Measurements from ENCODE around the gene SP6.

The SP6 gene

DNA sequence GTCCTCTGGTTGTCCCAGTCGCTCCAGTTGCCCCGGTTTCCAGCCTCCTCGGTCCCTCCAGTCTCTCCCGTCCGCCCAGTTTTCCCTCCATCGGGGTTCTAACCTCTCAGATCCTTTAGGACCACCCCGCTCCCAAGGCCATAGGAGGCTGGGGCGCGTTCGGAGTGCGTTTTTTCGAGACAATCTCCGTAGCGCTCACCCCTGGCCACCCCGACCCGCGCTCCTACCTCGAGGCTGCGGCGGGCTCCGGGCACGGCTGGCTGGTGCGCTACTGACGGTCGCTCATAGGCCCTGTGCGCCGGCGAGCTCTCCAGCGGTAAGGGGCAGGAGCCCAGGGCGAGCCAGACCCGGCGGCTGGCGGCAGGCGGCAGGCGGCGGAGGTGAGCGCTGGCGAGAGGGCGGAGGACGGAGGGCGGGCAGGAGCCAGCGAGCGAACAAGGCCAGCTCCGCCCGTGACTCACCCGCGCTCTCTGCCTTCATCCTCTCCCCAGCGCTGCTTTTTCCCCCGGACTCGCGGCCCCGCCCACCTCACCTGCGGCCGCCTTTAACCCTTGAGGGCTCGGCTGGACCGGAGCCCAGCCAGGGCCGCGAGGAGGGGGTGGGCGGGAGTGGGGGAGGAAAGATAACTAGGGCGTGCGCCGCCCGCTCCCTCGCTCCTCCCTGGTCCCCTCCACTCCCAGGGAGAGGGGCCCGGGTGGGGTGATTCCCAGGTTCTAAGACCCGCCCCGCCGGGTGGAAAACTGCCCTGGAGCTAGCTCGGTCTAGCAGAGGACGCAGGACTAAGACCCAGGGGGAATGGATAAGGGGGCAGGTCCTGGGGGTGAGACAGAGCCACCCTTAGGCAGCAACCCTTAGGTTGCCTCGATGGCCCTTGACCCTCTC, at the start of gene SP6:
SP6 (minus strand) TSS at position 472 of the 882 bp plus-strand sequence. CDS start 2,734 bp downstream, outside the sequence.
- H3K27ac ChIP-seq, result peak within 1 kb of the TSS; percentile 39; the same call in 1 of the 2 replicates
- TF ChIP-seq CTCF (IDR thresholded peaks at IDR 0.05) (peak; percentile 53), ZFX (IDR thresholded peaks at IDR 0.05; ENCODE audit: borderline replicate concordance) (no peak)

- no peak overlapping the region for H3K27ac ChIP-seq
- TF ChIP-seq ZFX (IDR thresholded peaks at IDR 0.05; ENCODE audit: borderline replicate concordance) (no peak), CTCF (IDR thresholded peaks at IDR 0.05) (no peak)
Measured at GRCh38 chr17:47899643-47900042, 48.7 kb upstream of the SP6 start.

GRCh38 chr17:47898241-47898640, 47.3 kb upstream of the SP6 start:
- no peak overlapping the region for H3K27ac ChIP-seq
- TF ChIP-seq CTCF (IDR thresholded peaks at IDR 0.05) (no peak), ZFX (IDR thresholded peaks at IDR 0.05; ENCODE audit: borderline replicate concordance) (no peak)

DNA sequence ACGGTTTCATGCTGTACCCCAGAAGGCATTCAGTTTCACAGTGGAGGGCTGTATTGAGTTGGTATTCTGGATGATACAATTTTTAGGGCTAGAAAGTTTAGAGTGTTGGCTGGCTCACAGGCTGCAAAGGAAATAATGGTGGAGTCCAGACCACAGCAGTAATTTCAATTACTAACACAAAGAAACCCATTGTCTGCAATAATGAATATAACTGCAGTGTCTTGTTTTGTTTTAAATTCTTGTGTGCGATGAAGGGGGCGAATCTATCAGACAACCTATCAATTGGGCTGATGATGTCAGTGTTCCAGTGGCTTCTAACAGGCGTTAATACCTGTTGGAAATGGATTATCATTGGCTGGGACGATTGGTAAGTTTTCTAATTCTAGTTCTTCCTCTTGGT, 46.6 kb upstream of the SP6 start:
- H3K27ac ChIP-seq, result no peak overlapping the region; the same call in 1 of the 2 replicates
- no peak for TF ChIP-seq CTCF (IDR thresholded peaks at IDR 0.05)
- no peak for TF ChIP-seq ZFX (IDR thresholded peaks at IDR 0.05; ENCODE audit: borderline replicate concordance)

GRCh38 chr17:47896672-47897490, 45.9 kb upstream of the SP6 start:
- peak overlapping the region; percentile 84 for H3K27ac ChIP-seq
- TF ChIP-seq CTCF (IDR thresholded peaks at IDR 0.05) (no peak), ZFX (IDR thresholded peaks at IDR 0.05; ENCODE audit: borderline replicate concordance) (no peak)

DNA sequence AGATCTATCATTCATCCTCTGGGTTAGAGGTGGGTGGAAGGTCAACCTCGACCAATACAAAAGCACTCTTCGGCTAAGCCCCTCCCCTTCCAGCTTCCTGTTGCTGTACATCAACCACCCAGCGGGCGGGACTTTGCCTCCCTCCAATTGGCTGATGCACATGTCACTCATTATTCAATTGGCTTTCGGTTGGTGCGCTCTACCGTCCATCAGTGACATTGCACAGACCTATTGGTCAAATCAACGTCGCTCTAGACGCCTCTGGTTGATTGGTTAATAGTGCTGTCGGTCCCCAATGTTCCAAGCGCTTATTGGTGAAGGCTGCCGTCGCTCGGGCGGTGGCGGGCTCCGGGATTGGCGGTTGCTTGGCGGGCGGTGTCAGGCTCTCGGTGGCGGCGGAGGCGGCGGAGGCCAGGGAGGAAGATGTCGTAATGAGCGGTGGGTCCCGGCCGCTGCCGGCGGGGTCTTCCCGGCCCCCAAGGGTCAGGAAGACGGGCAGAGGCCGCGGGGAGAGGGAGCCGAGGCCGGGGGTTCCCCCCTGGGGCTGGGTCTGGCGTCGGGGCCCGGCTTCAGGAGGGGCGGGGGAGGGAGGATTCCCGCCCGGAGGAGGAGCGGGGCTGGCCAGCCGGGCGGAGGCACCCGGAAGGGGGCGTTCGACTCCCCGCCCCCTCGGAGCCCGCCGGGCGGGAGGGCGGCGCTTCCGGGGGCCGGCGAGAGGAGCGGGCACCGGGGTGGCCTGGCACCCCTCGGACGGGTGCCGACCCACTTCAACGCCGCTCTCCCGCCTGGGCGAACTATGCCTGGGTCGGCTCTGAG, 45.1 kb upstream of the SP6 start, which contains the start of gene SP2:
SP2 (plus strand) TSS at position 381 of the 816 bp plus-strand sequence; CDS start at position 432, 51 bp downstream.
- H3K27ac ChIP-seq, result peak within 1 kb of the TSS; percentile 84
- no peak for TF ChIP-seq CTCF (IDR thresholded peaks at IDR 0.05)
- TF ChIP-seq ZFX (IDR thresholded peaks at IDR 0.05; ENCODE audit: borderline replicate concordance), result no peak
